Subcutaneous adipose tissue (tissue), 4 donors: Measurements from ENCODE around the gene NFKBIB. TPM values are rescaled to one million over a fixed set of nuclear protein-coding genes. Genes with fewer than 3 reads are reported as not detected.

ENCODE experiments used
- total RNA-seq, 4 donors: library from RNA; depleted of rRNA; stranded (reverse); fragments of >200 nt; gene quantifications; one replicate each; pipeline ENCODE4 v1.1.0, GENCODE V29; 2016
- TF ChIP-seq, protein P1 (sequence below): fragments of 450-650 bp; IDR thresholded peaks from one replicate; pipeline ENCODE4 v1.5.1; 2016; ENCODE audit warnings: low read depth, mild to moderate bottlenecking, control low read depth, antibody characterized with exemption, moderate library complexity

Gene NFKBIB, protein sequence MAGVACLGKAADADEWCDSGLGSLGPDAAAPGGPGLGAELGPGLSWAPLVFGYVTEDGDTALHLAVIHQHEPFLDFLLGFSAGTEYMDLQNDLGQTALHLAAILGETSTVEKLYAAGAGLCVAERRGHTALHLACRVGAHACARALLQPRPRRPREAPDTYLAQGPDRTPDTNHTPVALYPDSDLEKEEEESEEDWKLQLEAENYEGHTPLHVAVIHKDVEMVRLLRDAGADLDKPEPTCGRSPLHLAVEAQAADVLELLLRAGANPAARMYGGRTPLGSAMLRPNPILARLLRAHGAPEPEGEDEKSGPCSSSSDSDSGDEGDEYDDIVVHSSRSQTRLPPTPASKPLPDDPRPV
- 10 to 100 TPM in 3 of 4 donors, 1 to 10 TPM in 1; 6.5 to 24.3 (median 16.5) TPM for total RNA-seq

DNA sequence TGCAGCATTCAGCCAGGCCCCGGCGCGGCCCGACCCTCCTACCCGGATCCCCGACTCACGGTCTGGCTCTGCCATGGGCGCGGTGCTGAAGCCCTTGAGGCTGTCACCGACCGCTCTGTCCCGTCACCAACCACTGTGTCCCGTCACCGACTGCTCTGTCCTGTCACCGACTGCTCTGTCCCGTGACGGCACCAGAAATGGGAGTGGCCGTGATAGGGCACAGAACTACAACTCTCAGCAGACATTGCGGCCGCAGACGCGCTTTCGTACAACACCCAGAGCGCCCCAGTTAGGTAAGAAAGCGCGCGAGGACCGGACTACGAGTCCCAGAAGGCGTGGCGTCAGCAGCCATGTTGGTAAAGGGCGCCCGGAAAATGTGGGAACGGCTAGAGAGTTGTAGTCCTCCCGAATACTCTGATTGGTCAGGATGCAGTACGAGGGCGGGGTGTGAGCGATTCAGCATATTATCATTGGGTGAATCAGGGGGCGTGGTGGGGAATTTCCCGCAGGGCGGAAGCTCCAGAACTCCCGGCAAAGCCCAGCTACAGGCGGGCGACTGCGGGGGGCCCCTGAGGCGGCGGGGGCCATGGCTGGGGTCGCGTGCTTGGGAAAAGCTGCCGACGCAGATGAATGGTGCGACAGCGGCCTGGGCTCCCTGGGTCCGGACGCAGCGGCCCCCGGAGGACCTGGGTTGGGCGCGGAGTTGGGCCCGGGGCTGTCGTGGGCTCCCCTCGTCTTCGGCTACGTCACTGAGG, at the start of gene NFKBIB, which contains the start of gene SIRT2:
Gene NFKBIB (plus strand): TSS at position 523 of the 755 bp plus-strand sequence. CDS start 64 bp downstream, at position 587.
Gene SIRT2 (minus strand): TSS at position 172 of the 755 bp plus-strand sequence. CDS start 97 bp downstream, at position 75.
- TF ChIP-seq, protein P1, sequence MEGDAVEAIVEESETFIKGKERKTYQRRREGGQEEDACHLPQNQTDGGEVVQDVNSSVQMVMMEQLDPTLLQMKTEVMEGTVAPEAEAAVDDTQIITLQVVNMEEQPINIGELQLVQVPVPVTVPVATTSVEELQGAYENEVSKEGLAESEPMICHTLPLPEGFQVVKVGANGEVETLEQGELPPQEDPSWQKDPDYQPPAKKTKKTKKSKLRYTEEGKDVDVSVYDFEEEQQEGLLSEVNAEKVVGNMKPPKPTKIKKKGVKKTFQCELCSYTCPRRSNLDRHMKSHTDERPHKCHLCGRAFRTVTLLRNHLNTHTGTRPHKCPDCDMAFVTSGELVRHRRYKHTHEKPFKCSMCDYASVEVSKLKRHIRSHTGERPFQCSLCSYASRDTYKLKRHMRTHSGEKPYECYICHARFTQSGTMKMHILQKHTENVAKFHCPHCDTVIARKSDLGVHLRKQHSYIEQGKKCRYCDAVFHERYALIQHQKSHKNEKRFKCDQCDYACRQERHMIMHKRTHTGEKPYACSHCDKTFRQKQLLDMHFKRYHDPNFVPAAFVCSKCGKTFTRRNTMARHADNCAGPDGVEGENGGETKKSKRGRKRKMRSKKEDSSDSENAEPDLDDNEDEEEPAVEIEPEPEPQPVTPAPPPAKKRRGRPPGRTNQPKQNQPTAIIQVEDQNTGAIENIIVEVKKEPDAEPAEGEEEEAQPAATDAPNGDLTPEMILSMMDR = no peak

DNA sequence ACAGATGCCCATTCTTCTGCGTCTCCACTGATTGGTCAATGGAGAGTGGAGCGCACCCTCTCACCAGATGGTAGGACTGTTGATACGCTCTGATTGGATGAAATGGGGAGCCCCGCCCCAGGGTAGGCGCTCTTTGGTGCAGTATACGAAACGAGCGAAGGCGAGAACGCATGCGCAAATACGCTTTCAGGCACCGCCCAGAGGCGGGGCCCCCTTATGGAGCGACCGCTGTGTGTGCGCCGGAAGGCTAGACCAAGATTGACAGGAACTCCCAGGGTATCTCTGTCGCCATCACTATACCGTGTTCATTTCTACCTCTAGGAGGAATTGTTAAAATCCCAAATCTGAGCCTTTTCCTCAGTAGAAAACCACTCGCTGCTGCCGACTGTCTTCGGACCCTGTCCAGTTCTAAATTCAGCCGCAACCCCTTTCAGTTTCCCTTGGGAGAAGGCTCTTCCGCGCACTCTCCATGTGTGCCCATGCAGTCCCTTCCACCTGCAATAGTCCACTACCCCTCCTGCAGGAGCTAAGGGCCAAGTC, 49.3 kb upstream of the NFKBIB start:
- TF ChIP-seq, protein P1 = no peak

DNA sequence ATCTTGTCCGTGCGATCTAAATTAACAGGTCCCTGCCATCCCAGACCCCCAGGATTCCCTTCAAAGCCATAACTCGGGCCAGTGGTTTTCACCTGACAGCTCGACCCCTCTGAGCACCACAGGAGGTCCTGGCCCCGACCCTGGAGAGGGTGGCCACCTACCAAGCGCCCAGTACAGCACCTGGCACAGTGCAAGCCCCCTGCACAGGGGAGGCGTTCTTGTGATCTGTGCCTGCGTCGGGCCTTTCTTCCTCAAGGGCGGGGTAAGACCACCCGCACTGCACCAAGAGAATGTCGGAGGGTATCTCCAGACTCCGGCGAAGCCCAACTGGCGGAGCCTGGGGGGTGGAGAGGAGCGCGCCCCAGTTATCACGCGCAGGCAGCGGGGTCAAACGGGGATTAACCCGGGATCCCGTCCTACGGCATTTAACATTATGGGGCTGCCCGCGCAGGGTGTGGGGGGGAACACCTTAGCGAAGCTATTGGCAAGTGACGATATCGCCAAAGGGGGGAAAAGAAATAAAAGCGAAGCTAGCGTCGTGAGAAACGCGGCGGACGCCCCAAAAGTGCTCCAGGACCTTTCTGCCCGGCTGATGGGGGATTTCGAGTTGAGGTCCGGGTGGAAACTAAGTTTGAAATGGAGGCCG, 48.7 kb upstream of the NFKBIB start:
- TF ChIP-seq, protein P1 = no peak

DNA sequence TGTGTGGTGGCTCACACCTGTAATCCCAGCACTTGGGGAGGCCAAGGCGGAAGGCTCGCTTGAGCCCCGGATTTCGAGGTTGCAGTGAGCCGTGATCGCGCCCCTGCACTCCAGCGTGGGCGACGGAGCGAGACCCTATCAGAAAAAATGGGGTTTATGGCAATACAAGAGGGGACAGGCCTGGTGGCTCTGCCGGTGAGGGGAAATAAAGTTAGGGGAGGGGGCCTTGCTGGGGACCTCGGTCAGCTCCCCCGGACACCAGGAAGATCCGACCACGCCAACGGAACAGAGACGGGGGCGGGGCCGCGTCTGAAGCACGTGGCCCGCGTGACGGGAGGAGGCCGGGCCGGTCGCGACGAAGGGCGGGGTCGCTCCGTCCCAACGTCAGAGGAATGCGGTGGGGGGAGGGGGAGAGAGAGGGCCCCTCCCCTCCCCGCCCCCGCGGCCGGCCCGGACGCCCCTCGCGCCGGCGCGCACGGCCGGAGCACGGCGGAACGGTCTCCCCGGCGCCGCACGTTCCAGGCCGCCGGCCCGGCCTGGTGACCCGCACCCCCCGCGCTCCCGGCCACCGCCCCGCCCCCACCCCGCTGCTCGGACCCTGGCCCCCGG, 48.0 kb upstream of the NFKBIB start:
- TF ChIP-seq, protein P1 = no peak

DNA sequence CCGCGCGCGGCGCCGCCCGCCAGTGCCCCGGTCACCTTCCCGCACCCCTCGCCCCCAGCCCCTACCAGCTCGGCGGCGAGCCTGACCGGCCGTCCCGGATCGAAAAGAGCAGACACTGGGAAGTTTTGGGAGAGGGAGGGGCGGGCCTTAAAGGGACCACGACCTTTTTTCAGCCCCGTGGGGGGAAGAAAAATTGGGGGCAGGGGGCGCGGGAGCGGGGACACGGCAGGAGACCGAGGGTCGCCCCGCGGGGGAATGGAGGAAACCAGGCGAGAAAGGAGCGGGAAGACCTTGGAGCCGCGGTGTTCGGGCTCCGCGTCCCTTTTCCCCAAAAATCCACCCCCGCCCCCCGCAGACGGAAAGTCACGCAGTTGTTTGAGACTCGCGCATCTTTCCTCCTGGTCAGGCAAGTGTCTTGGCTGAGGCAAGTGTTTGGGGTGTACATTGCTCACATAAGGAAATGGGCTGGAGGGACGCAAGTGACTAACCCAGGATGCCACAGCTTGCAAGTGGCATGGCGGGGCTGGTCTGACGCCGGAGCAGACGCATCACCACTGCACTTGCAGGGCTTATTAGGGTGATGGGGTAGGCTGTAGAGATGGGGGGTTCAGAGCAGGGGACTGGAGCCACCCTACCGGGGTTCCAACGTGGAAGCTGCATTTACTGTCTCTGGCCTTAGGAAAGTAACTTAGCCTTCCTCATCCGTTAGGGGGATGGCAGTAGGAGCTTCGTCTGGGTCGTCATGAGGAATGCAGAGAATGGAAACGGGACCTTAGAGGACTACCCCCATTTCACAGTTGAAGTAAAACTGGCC, 47.3 kb upstream of the NFKBIB start:
- TF ChIP-seq, protein P1 = no peak

DNA sequence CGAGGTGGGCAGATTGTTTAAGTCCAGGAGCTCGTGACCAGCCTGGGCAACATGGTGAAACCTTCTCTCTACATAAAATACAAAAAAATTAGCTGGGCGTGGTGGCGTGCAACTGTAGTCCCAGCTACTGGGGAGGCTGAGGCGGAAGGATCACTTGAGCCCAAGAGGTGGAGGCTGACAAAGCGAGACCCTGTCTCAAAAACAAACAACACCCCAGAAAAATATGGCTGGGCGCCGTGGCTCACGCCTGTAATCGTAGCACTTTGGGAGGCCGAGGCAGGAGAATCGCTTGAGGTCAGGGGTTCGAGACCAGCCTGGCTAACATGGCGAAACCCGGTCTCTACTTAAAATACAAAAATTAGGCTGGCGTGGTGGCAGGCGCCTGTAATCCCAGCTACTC, 46.6 kb upstream of the NFKBIB start:
- TF ChIP-seq, protein P1 = no peak
